Measurements from ENCODE around the gene ARVCF. TPM values are rescaled to one million over a fixed set of nuclear protein-coding genes. Genes with fewer than 3 reads are reported as not detected.

ARVCF gene
- total and polyA plus RNA-seq, 4 donors: 10.0 to 23.4 (median 16.6) TPM

- no peak for ATAC-seq (ENCODE audit: insufficient read depth, low FRiP score)
- H3K27ac ChIP-seq (ENCODE audit: low read depth in 1 of 2, low read length in 1 of 2): no peak overlapping the region
Observed at GRCh38 chr22:20003304-20003703, 13.3 kb downstream of the ARVCF start.

GRCh38 chr22:20002636-20003035 lies 14.0 kb downstream of the ARVCF start:
- WGBS, 2 donors: 84 to 88% methylated on average over 2 of the region's 2 CpGs
- no peaks in the 10 kb centered on the region for H3K27me3 ChIP-seq (ENCODE audit: control insufficient read depth in 3 of 3, insufficient read depth in 3 of 3, low read length in 2 of 3)
- H3K36me3 ChIP-seq (ENCODE audit: control insufficient read depth in 4 of 4, insufficient read depth in 4 of 4, low read length in 4 of 4): no peaks in the 10 kb centered on the region
- peak in 2 of 3 donors; percentile 66 to 75 for DNase-seq
- H3K4me3 ChIP-seq: no peak overlapping the region
- no peak for TF ChIP-seq CTCF (IDR thresholded peaks at IDR 0.05; ENCODE audit: control extremely low read depth, extremely low read depth)
- H3K27ac ChIP-seq (ENCODE audit: low read depth in 1 of 2, low read length in 1 of 2): no peak overlapping the region
- no peak for ATAC-seq (ENCODE audit: insufficient read depth, low FRiP score)
- H3K4me1 ChIP-seq (ENCODE audit: control insufficient read depth in 5 of 5, insufficient read depth in 5 of 5, low read length in 5 of 5): peaks cover 0 to 47% (median 13%) of the 10 kb centered on the region in 5 donors
- peaks cover 0 to 3% (median under 1%) of the 10 kb centered on the region in 4 donors for H3K9me3 ChIP-seq (ENCODE audit: control insufficient read depth in 4 of 4, insufficient read depth in 3 of 4, low read length in 3 of 4)
- peak overlapping the region in 1 of 2 donors; percentile 4 for H3K9ac ChIP-seq (ENCODE audit: insufficient read depth in 1 of 2, low read length in 2 of 2)

More at GRCh38 chr22:20003304-20003703, 13.3 kb downstream of the ARVCF start:
- H3K9me3 ChIP-seq (ENCODE audit: control insufficient read depth in 4 of 4, insufficient read depth in 3 of 4, low read length in 3 of 4): peaks cover 0 to 3% (median under 1%) of the 10 kb centered on the region in 4 donors
- no peak overlapping the region for H3K4me3 ChIP-seq
- H3K4me1 ChIP-seq (ENCODE audit: control insufficient read depth in 5 of 5, insufficient read depth in 5 of 5, low read length in 5 of 5): peaks cover 0 to 41% (median 12%) of the 10 kb centered on the region in 5 donors
- DNase-seq: no peak
- no peak overlapping the region for H3K9ac ChIP-seq (ENCODE audit: insufficient read depth in 1 of 2, low read length in 2 of 2)
- H3K36me3 ChIP-seq (ENCODE audit: control insufficient read depth in 4 of 4, insufficient read depth in 4 of 4, low read length in 4 of 4): no peaks in the 10 kb centered on the region
- no peak for TF ChIP-seq CTCF (IDR thresholded peaks at IDR 0.05; ENCODE audit: control extremely low read depth, extremely low read depth)
- 97% methylated on average over 1 of the region's 1 CpG for WGBS, 2 donors
- H3K27me3 ChIP-seq (ENCODE audit: control insufficient read depth in 3 of 3, insufficient read depth in 3 of 3, low read length in 2 of 3): no peaks in the 10 kb centered on the region

- Histone ChIP-seq H3K36me3 (ENCODE audit: control insufficient read depth in 4 of 4, insufficient read depth in 4 of 4, low read length in 4 of 4) (no peaks in the 10 kb centered on the region), H3K4me1 (ENCODE audit: control insufficient read depth in 5 of 5, insufficient read depth in 5 of 5, low read length in 5 of 5) (peaks cover 0 to 50% (median 13%) of the 10 kb centered on the region in 5 donors), H3K9me3 (ENCODE audit: control insufficient read depth in 4 of 4, insufficient read depth in 3 of 4, low read length in 3 of 4) (peaks cover 0 to 3% (median 0%) of the 10 kb centered on the region in 4 donors), H3K27me3 (ENCODE audit: control insufficient read depth in 3 of 3, insufficient read depth in 3 of 3, low read length in 2 of 3) (no peaks in the 10 kb centered on the region), H3K4me3 (no peak overlapping the region), H3K27ac (ENCODE audit: low read depth in 1 of 2, low read length in 1 of 2) (peak overlapping the region in 1 of 2 donors; percentile 9), H3K9ac (ENCODE audit: insufficient read depth in 1 of 2, low read length in 2 of 2) (peak overlapping the region in 1 of 2 donors; percentile 4)
- peak; percentile 82 to 93 (median 92) for DNase-seq
- 77 to 79% methylated on average over 9 of the region's 9 CpGs for WGBS, 2 donors
- TF ChIP-seq CTCF (IDR thresholded peaks at IDR 0.05; ENCODE audit: control extremely low read depth, extremely low read depth): no peak
- ATAC-seq (ENCODE audit: insufficient read depth, low FRiP score): no peak
Observed at GRCh38 chr22:20002128-20002527, 14.5 kb downstream of the ARVCF start.

Measured in lung (tissue), 12 donors.